GM19463 (cell line): ENCODE measurements around the gene EFCAB3.
"Not testable (repeated sequence)": the region's sequence is repeated elsewhere in the genome, so short reads cannot be mapped to it uniquely, and the experiment has no call there.

Experiments used
- ATAC-seq: cut with Tn5 transposase; IDR thresholded peaks from one replicate; pipeline ENCODE4 v1.9.1; 2021; ENCODE audit warnings: mild to moderate bottlenecking, moderate library complexity; ENCODE audit not compliant: unreplicated experiment

Gene EFCAB3

GRCh38 chr17:62458483-62458882, 78.1 kb downstream of the EFCAB3 start:
- ATAC-seq, result peak; percentile 24

GRCh38 chr17:62464422-62464821, 84.1 kb downstream of the EFCAB3 start:
- not testable (repeated sequence) for ATAC-seq

GRCh38 chr17:62465271-62465670, 84.9 kb downstream of the EFCAB3 start:
- not testable (repeated sequence) for ATAC-seq
